HuH-7 (cell line): ENCODE measurements around the gene TACC3.

Experiments used
- DNase-seq: peaks from one replicate; pipeline ENCODE4 v3.0.0; 2011; ENCODE audit warnings: low spot score

The TACC3 gene

DNA sequence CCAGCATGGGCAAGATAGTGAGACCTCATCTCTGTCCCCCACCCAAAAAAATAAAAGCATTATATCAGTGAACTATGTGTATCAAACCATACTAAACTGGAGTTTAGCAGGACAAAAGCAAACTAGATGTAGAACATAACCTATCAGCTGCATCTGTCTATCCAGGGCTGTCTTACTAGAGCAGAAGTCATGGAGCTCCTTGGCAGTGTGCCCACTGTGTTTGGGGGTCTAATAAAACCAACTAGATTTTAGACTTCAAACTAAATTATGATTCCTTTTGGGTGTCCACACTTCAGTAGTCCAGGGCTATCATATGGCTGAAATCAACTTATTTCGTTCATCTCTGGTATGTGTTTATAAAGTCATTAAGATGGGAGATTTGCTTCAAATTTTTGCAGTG, 17.5 kb upstream of the TACC3 start:
- no peak for DNase-seq

DNA sequence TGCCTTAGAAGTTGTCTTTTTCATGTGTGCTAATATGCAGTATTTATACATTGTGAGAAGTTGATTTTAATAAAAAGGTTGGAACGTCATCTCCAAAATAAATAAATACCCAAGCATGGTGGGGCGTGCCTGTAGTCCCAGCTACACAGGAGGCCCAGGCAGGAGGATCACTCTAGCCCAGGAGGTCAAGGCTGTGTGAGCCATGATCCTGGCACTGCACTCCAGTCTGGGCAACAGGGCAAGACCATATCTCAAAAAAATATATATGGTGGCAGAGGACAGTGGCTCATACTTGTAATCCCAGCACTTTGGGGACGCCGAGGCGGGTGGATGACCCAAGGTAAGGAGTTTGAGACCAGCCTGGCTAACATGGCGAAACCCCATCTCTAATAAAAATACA, 15.6 kb upstream of the TACC3 start:
- DNase-seq: no peak

DNA sequence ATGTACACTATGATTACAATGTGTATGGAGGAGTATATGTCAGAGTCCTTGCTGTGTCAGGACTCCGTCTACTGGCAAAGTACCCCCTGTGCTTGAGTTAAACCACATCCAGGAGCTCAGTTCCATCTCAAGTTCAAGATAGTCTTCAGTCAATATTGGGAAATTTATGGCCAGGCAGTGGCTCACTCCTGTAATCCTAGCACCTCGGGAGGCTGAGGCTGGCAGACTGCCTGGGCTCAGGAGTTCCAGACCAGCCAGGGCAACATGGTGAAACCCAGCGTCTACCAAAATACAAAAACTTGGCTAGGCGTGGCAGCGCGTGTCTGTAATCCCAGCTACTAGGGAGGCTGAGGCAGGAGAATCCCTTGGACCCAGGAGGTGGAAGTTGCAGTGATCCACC, 15.0 kb upstream of the TACC3 start:
- no peak for DNase-seq

DNA sequence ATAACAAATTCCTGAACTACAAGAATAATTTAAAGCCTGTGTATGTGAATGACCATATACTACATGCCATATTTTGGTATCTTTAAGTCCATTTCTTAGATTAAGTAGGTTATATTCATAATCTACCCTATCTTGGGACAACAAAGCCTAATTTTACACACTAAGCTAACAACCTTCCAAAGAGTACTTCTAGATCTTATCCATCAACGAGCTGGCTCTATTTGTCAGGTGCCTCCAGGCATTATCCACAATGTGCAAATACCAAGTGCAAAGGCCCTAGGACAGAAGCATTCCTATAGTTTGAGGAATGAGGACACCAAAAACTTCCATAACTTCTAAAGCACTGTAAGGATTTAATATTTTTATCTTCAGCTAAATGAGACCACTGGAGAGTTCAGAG, 12.7 kb upstream of the TACC3 start:
- DNase-seq: no peak

- DNase-seq: no peak
These were observed 10.2 kb upstream of the TACC3 start for GRCh38 chr4:1711055-1711570.

DNA sequence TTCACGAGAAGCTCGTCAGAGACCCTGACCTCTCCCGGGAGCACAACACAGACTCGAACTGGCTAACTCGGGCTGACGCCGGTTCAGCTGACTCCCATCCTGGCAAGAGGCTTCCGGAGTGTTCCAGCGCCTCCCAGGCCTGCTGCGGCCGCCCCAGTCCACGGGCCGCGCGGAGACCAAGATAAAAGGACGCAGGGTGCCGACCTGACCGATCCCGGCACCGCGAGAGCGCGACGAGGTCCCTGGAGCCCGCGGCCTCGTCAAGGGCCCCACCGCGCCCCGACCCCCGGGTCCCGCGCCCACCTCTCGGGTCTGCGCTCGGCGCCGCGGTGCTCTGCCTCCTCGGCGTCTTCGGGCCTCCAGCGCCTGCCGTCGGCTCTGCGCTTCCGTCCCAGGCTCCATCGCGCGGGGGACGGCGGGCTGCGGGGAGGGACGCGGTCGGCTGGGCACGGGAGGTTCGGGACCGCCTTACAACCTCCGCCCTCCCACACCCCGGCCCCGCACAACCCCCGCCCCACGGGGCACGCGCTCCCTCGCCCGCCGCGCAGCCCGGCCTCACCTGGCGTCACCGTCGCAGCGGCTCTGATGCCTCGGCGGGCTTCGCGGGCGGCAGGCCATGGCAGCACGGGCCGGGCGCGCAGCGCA, 9.6 kb upstream of the TACC3 start:
- no peak for DNase-seq

DNA sequence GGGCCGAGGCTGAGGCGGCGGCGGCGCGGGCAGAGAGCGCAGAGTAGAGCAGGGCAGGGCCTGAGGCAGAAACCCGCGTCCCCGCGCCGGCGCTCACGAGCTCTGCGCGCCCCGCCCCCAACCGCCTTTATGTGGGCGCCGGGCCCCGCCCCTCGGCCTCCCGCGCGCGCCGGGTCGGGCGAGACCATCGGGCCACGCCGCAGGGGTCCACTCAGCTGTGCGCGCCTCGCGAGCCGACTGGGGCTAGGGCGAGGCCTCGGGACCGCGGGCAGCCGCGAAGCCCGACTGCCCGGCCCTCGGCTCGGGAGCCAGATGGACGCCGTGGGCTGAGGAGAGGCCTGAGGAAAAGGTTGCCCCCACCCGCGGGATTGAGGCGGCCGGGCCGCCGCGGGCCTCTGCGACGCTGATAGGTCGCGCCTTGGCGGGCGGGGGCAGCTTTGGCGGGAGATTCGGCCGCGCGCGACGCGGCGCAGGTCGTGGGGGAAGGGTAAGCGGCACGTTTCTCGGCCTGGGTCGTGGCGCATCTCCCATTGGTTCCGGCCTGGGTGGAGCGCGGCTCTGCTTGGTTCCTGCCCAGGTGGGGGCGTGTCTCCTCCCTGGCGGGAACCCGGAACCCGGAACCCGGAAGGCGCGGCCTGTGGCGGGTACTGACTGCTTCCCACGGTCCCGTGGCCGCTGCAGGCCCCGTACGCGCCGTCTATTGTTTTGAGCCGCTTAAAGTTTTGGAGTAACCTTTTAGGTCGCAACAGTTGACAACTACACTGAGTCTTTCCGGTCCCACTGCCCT, 8.9 kb upstream of the TACC3 start, which contains the start of gene SLBP:
SLBP (minus strand) TSS at position 104 of the 787 bp plus-strand sequence. CDS start 131 bp downstream, outside the sequence.
- peak; percentile 98 for DNase-seq

GRCh38 chr4:1713003-1713851, 8.1 kb upstream of the TACC3 start:
- DNase-seq: peak; percentile 61

DNA sequence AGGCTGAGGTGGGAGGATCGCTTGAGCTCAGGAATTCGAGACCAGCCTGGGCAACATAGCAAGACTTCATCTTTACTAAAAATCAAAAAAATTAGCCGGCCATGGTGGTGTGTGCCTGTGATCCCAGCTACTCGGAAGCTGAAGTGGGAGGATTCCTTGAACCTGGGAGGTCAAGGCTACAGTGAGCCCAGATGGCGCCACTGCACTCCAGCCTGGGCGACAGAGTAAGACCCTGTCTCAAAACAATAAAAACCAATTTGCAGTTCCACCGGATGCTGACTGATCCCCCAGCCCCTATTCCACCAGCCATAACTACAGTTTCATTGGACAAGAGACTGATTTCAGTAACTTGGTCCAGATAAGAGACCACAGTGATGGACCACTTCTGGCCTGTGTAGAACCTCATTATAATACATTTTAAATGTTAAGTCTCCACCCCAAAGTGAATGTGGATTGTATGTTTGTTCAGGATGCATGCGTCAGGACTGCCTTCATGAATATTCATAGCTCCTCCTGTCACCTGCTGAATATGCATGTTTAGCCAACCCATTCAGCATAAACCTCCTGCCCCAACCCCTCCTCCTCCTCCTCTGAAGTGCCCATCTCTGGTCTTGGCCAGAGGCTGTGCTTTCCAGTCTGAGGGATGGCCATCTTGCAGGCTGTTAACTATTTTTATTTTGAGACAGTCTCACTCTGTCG, 6.9 kb upstream of the TACC3 start:
- no peak for DNase-seq

DNA sequence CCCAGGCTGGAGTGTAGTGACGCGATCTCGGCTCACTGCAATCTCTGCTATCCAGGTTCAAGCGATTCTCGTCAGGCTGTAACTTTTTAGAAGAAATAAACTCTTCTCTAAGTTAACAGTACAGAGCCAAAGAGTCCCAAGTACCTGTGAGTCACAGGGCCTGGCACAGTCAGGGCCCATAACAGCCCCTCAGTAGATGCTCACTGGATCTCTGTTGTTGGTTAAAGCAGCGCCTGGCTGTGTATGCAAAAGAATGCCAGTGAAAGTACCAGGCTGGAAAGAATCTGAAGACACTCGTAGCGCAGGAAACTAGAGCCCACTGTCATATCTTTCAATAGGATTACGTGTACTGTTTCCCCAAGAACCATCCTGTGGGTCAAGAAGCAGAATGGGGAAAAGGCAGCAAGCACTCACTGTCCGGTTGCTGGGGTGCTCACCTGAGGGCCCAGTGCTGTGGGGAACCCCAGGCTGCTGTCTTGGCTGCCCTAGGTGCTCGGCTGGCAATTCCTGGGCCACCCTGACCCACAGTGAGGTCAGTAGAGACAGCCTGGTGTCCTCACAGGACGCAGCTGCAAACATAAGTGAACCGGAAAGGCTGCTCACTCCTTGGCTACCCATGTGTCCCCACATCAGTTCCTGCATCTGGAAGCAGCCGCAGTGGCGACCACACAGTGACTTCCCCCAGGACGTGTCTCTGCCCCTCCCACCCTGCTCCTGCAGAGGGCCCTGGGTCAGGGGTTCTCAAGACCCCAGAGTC, 6.1 kb upstream of the TACC3 start:
- no peak for DNase-seq

GRCh38 chr4:1716065-1716945, 5.0 kb upstream of the TACC3 start:
- DNase-seq: no peak

GRCh38 chr4:1717129-1718094, 3.9 kb upstream of the TACC3 start:
- no peak for DNase-seq

DNA sequence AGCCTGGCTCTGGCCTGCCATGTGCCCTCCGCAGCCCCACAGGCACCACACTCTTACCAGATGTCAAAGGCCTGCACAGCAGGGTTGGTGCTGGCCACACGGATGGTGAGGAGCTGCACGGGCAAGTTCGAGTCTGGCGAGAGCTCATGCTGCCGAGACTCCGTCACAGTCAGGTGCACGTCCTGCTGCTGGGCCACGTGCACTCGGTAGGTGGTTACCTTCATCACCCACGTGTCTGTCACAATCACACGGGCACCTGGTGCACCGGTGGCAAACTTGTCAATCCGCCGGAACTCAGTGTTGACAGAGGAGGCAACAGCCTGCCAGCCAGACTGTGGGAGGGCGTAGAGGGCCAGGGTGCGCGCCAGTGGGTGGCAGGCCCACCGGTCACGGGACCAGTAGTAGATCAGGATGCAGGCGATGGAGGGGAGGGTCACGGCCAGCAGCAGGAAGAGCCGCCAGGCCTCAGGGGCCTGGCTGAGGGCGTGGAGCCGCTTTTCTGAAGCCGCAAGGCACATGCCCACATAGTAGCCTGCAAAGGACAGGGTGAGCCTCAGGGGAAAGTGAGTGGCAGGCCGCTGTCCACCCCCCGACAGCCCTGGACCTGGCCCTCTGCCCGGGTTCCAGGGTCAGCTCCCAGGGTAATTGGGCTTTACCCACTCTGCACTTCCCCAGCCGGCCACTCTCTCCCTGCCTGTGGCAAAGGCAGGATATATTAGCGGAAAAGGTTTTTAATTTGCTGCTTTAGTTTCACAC, 3.0 kb upstream of the TACC3 start:
- DNase-seq: no peak

GRCh38 chr4:1720163-1720983, 948 bp upstream of the TACC3 start:
- DNase-seq: no peak

DNA sequence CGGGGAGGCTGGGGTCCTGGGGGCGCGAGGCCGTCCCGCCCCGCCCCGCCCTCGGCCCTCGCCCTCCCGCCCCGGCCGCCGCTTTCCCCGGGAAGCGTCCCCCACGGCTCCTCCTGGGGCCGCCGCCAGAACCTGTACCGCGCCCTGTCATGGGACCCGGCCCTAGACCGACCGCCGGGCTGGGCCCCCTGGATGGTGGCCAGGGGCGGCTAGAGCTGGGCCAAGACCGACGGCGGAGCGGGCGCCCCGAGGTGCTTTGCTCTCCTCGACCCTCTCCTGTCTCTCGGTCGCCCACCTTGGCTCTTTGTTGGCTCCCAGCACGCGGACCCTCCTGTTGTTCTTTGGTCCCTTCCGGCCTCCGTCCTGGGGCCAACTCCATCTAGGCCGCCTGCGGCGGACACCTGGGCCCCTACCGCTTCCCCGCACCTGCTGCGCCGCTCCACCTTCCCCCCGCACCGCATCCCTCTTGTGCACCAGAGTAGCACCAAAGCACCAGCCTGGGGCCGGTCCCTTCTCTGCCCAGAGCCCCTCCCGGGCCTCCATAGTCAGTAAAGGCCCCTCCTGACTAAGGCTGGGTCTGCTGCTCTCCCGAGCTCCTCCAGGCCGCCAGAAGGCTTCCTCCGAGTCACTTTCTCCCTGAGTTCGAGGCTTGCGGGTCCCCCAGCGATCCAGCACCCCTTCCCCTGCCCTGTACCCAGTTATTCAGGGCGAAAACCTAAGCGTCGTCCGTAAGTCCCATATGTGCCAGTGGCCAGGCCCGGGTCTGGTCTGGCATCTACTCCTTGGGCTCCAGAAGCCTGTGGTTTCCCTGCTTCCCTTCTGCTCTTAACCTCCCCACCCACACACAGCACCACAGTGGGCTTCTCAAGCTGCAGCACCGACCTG, 587 bp downstream of the TACC3 start:
- no peak for DNase-seq

GRCh38 chr4:1722551-1723118, 1.3 kb downstream of the TACC3 start:
- no peak for DNase-seq
